Glomerular visceral epithelial cell (primary cell): ENCODE data around the gene EHD1.

Experiments
- DNase-seq: peaks from one replicate; pipeline ENCODE4 v3.0.0-alpha.2; 2016; ENCODE audit errors: extremely low spot score

EHD1 gene

GRCh38 chr11:64842851-64843685 is 35.4 kb downstream of the EHD1 start:
- DNase-seq: peak; percentile 65

GRCh38 chr11:64842366-64842759 is 36.1 kb downstream of the EHD1 start:
- no peak for DNase-seq

GRCh38 chr11:64841592-64842365 is 36.6 kb downstream of the EHD1 start:
- DNase-seq: no peak

DNA sequence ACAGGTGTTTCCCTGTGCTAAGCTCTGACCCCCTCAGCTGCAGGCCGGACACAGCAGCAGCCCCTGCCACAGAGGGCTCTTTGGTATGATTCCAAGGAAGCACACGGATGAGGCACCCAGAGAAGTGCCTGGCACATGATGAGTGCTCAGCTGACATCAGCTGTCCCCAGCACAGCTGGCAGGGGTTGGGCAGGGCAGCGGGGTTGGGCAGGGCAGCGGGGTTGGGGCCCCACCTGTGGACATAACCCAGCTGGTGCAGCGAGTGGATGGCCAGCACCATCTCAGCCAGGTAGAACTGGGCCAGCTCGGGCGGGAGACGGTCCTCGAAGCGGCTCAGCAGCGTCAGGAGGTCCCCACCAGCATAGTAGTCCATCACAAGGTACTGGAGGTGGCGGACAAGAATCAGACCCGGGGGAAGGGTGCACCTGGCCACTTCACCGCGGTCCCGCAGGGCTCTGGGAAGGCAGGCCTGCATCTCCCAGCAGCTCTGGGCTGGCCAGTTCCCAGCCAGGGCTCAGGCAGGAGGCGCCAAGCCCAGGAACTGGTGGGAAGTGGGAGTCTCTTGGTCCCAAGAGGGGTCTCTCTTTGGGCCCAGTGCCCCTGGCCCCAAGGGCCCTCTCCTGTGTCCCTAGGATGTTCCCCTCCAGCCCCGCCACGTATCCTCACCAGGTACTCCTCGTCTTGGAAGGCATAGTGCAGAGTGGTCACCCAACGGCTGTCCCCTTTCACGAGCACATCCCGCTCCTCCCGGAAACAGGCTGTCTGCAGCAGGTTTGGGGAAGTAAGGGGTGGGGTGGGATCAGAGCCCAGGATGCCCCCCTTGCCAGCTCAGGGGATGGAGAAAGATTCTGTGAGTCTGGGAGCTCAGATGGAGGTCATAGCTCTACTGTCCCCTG is 38.3 kb downstream of the EHD1 start:
- DNase-seq: no peak

DNA sequence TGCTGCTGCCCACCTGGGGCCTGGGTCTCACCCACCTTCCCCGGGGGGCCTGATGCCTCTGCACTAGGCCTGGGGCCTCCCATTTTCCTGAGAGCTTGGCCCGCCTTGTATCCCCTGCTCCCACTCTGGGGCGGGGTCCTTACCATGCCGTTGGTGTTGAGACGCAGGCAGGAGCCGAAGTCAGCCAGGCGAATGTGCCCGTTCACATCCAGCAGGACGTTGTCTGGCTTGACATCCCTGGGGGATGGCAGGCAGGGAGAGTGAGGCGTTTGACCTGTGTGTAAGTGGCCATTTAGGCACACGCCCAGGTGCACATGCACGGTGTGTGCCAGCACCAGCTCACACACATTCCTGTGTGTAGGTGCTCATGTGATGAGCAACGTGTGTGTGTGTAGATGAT is 39.1 kb downstream of the EHD1 start:
- no peak for DNase-seq

GRCh38 chr11:64838600-64839334 is 39.7 kb downstream of the EHD1 start:
- DNase-seq: no peak

DNA sequence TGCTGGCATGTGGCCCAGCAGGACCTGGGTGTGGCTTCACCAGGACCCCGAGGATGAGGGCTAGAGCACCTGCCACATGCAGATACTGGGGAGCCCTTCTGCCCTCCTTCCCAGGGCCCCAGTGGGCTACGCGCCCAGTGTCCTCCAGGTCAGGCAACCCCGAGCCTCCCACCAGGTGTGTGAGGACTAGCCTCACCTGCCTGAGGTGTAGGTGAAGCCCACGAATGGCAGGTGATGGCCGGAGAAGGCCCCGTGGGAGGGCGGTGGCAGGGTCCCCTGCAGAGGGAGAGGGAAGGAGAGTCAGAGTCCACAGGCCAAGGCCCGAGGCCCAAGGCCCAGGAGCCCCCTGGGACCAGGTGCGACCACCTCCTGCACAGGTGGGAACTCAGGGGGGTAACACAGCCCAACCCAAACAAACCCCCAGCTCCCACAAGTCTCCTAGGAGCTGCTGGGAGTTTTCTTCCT is 40.5 kb downstream of the EHD1 start:
- DNase-seq: no peak

DNA sequence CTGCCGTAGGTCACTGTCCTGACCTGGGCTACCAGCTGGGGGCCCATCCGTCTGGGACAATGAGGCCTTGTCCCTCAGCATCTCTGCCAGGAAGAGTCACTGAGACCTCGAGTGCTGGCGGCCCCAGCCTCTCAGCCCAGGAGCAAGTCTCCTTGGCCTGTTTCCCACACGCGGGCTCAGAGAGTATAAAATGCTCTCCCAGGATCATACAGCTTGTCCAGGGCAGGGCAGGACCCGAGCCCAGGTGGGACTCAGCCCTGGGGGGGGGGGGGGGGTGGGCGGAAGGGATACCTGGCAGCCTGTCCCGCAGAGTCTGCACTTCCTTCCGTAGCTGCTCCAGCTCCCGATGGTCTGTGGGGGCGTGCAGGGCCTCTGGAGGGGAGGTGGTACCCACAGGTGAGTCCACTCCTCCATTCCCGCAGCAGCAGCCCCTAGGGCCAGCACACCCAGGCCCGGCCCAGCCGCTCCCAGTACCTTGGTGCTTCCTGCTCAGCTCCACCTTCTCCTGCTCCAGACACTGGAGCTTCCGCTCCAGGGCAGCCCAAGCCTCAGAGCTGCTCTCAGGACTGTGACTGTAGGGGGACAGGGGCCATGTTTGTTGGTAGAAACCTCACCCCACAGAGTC is 41.9 kb downstream of the EHD1 start:
- no peak for DNase-seq

DNA sequence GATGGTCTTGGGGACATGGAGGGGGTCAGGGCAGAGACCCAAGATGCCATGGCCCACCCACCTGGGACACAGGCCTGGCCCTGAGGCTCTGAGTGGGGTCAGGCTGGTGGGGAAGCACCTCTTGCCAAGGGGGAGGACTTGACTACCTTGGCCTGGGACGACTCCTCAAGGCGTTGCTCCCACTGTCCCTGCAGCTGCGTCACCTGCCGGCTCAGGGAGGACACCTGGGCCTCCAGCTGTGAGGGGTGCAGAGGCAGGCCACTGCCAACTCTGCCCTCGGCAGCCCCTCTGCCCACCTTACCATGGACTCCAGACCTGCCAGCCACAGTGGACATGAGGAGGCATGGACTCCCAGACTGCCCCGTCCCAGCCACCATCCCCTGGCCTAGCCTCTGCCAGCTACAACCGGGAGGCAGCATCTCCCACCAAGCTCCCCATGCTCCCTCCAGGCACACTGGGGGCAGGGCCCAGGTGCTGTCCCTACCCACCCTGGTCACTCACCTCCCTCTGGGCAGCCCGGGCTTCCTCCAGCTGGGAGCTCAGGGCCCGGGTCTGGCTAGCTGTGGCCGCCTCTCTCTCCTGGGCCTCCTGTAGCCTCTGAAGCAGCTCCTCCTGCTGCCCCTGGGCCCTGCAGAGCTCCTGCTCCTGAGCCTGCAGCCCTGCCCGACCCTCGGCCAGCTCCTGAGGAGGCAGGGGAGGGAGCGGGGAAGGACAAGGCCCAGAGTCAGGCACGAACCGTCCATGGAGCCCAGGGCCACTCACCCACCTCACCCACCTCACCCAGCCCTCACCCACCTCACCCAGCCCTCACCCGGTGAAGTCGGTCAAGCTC is 42.6 kb downstream of the EHD1 start:
- DNase-seq: no peak

GRCh38 chr11:64834723-64835615 is 43.5 kb downstream of the EHD1 start:
- peak; percentile 86 for DNase-seq

DNA sequence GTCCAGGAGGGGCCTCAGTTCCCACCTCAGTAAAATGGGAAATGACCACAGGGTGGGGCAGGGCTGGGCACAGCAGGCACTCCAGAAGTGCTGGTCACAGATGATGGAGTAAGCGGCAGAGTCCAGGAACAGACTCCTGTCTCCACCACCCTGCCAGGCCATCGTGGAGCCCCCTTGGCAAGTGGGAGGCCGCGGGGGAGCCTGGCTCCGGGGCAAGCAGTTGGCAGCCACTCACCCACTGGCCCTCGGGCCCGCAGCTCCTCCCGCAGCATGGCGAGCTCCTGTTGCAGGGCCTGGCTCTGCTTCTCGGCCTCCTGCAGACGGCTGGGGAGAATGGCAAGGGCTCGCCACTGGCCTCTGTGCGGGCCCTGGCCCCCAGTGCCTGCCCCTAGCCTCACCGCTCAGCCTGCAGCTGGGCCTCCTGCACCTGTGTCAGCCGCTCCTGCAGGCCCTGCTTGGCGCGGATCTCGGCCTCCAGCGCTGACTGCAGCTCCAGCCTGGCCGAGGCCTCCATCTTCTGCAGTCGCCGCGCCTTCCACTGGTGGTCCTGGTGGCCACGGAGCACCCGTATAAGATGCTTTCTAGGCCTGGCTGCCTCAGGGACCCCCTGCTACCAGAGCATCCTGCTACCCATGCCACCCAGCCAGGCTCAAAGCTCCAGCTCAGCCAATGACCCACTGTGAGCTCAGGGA is 44.2 kb downstream of the EHD1 start:
- no peak for DNase-seq

GRCh38 chr11:64833509-64833908 is 44.9 kb downstream of the EHD1 start:
- DNase-seq: no peak

DNA sequence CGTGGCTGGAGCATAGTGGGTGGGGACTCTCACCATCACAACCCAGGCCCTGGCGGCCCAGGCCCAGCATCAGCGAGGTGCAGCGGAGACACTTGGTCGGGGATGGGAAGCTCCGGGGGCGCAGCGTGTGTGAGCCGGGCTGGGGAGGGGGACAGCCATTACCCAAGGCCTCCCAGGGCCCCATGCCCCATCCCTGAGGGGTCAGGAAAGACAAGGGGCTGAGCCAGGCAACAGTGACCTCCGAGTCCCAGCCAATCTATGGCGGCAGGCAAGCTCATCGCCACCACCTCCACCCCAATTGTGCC is 45.3 kb downstream of the EHD1 start:
- no peak for DNase-seq

- DNase-seq: no peak
Observed at GRCh38 chr11:64832467-64833197, 45.8 kb downstream of the EHD1 start.

GRCh38 chr11:64831411-64831891 is 47.0 kb downstream of the EHD1 start:
- no peak for DNase-seq

- no peak for DNase-seq
Observed at GRCh38 chr11:64829536-64830251, 48.7 kb downstream of the EHD1 start.

DNA sequence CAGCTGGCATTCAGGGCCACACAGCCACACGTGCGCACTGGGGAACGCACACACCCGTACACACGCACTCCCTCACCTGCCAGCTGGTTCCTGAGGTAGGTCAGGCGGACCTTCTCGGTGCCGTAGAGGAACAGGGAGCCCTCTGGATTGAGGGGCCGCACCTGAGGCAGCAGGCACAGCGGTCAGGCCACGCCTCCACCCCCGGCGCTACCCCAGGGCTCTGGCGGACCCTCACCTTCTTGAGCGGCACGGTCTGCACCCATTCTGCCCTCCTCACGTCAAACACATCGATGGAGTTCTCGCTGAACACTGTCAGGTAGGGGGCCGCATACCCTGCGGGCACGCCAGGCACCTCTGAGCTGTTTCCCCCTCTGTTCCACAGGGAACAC is 51.0 kb downstream of the EHD1 start:
- no peak for DNase-seq
